Measurements from ENCODE around the gene P3H1. TPM values are rescaled to one million over a fixed set of nuclear protein-coding genes. Genes with fewer than 3 reads are reported as not detected.

The P3H1 gene
- total and polyA plus RNA-seq, 7 donors: 1.8 to 23.3 (median 17.9) TPM

DNA sequence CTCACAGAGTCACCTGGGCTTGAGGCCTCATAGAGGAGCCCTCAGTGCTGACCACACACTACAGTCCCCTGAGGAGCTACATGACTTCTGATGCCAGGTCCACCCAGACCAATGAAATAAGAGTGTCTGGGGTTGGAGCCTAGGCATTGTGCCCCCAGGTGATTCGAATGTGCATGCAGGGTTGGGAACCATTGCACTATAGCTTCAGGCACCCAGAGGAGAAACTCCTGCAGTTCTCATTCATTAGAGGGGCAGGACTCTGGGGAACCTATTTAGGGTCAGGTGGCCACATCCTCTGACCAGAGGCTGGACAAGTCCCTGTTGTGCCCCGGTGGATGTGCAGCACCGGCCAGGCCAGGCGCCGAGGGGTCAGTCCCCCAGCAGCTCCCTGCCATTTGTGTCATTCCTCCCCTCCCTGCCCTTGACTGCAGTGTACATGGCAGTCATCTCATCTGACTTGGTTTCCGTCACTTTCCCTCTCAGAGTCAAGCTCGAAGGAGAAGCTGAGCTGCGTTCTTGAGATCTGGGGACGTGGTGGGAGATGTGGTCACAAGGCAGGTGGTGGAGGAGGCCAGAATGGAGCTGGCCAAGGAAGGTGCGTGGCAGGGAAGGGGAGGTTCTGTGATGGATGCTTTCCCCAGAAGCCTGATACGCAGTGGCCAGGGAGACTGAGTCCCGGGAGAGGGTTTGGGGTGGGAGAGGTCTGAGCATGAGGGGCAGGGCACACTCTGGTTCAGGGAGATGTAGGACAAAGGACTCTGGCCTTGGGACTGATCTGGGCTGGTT lies 33.2 kb downstream of the P3H1 start:
- TF ChIP-seq, protein P1, sequence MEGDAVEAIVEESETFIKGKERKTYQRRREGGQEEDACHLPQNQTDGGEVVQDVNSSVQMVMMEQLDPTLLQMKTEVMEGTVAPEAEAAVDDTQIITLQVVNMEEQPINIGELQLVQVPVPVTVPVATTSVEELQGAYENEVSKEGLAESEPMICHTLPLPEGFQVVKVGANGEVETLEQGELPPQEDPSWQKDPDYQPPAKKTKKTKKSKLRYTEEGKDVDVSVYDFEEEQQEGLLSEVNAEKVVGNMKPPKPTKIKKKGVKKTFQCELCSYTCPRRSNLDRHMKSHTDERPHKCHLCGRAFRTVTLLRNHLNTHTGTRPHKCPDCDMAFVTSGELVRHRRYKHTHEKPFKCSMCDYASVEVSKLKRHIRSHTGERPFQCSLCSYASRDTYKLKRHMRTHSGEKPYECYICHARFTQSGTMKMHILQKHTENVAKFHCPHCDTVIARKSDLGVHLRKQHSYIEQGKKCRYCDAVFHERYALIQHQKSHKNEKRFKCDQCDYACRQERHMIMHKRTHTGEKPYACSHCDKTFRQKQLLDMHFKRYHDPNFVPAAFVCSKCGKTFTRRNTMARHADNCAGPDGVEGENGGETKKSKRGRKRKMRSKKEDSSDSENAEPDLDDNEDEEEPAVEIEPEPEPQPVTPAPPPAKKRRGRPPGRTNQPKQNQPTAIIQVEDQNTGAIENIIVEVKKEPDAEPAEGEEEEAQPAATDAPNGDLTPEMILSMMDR (IDR thresholded peaks at IDR 0.05): no peak
- TF ChIP-seq EP300 (IDR thresholded peaks at IDR 0.05): no peak
- TF ChIP-seq POLR2AphosphoS5 (IDR thresholded peaks at IDR 0.05): no peak
- TF ChIP-seq POLR2A (IDR thresholded peaks at IDR 0.05): no peak
- WGBS, 2 donors: 91 to 94% methylated on average over 12 of the region's 12 CpGs
- intact Hi-C loops (cut with DNase I): no loop called here
- no peak overlapping the region for H3K4me3 ChIP-seq
- no peak for DNase-seq
- no peaks in the 10 kb centered on the region for H3K36me3 ChIP-seq
- H3K27ac ChIP-seq: no peak overlapping the region
- H3K9me3 ChIP-seq: no peaks in the 10 kb centered on the region
- H3K27me3 ChIP-seq: no peaks in the 10 kb centered on the region
- no peaks in the 10 kb centered on the region for H3K4me1 ChIP-seq

DNA sequence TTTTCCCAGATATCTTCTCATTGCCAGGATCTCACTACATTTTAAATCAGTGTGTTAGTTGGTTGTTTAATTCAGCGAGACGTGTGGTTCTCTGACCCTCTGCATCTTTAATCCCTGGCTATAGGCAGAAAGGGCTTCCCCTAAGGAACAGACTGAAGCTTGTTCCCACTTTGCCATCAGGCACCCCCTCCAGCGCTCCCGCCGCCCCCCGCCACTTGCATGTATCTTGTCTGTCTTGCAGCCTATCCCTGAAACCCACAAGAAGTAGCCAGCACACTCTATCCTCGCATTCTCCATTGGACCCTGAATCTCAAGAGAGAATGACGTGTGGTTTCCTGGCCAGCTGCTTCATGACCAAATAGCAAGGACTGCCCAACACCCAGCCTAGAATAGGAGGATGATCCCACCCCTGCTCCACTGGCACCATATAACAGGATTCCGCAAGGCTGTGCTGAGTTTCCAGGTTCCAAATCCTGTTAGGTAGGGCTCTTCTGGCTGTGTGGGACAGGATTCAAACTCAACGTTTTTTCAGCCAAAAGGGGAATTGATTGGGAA lies 34.6 kb downstream of the P3H1 start:
- Histone ChIP-seq H3K4me1 (no peaks in the 10 kb centered on the region), H3K27ac (no peak overlapping the region), H3K4me3 (no peak overlapping the region), H3K27me3 (no peaks in the 10 kb centered on the region), H3K36me3 (no peaks in the 10 kb centered on the region), H3K9me3 (no peaks in the 10 kb centered on the region)
- WGBS, 2 donors: 82 to 83% methylated on average over 10 of the region's 10 CpGs
- intact Hi-C loops (cut with DNase I): no loop called here
- TF ChIP-seq POLR2A (IDR thresholded peaks at IDR 0.05) (no peak), POLR2AphosphoS5 (IDR thresholded peaks at IDR 0.05) (no peak), EP300 (IDR thresholded peaks at IDR 0.05) (no peak)
- TF ChIP-seq, protein P1 (IDR thresholded peaks at IDR 0.05): no peak
- DNase-seq: no peak

DNA sequence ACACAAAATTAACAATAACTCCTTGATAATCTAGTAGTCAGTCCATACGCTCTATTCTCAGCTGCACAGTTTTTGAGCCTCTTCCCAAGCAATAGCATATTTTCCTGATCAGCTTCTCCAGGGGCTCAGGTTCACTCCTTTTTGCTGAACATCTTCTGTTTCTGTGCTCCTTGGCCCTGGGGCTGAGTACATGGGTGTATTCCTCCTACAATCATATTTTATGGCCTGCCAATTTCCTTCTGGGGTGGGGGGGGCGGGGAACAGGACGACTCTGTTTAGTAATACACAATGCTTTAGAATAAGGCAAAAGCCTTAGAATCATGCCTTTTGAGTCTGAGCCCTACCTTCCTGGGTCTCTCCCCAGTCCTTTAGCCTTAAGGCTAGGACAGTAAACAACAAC lies 35.2 kb downstream of the P3H1 start:
- Histone ChIP-seq H3K9me3 (no peaks in the 10 kb centered on the region), H3K36me3 (no peaks in the 10 kb centered on the region), H3K27me3 (no peaks in the 10 kb centered on the region), H3K4me1 (no peaks in the 10 kb centered on the region), H3K4me3 (no peak overlapping the region), H3K27ac (no peak overlapping the region)
- intact Hi-C loops (cut with DNase I): no loop called here
- WGBS, 2 donors: 23 to 72% methylated on average over 3 of the region's 3 CpGs
- no peak for DNase-seq
- TF ChIP-seq EP300 (IDR thresholded peaks at IDR 0.05) (no peak), POLR2A (IDR thresholded peaks at IDR 0.05) (no peak), POLR2AphosphoS5 (IDR thresholded peaks at IDR 0.05) (no peak)
- TF ChIP-seq, protein P1 (IDR thresholded peaks at IDR 0.05): no peak

DNA sequence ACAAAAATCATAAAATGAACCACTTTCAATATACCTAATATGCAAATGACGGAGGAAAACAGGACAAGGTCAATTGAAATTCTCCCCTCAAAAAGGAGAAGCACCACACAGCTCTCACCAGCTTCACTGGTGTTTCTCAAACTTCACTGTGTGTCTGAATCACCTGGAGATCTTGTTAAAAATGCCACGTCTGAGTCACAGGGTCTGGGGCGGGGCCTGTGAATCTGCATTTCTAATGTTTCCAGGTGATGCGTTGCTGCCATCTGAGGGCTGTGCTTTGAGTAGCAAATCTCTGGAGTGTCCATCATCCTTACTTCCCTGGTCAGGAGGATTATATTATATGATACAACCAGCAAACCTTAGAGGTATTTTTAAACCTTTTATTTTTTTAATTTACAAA lies 35.8 kb downstream of the P3H1 start:
- WGBS, 2 donors: 55 to 70% methylated on average over 4 of the region's 4 CpGs
- no peak for DNase-seq
- H3K27ac ChIP-seq: no peak overlapping the region
- no peaks in the 10 kb centered on the region for H3K27me3 ChIP-seq
- H3K36me3 ChIP-seq: no peaks in the 10 kb centered on the region
- no peak overlapping the region for H3K4me3 ChIP-seq
- intact Hi-C loops (cut with DNase I): no loop called here
- H3K9me3 ChIP-seq: no peaks in the 10 kb centered on the region
- TF ChIP-seq POLR2A (IDR thresholded peaks at IDR 0.05) (no peak), EP300 (IDR thresholded peaks at IDR 0.05) (no peak), POLR2AphosphoS5 (IDR thresholded peaks at IDR 0.05) (no peak)
- TF ChIP-seq, protein P1 (IDR thresholded peaks at IDR 0.05): no peak
- no peaks in the 10 kb centered on the region for H3K4me1 ChIP-seq
